Measurements from ENCODE around the gene TOPBP1. TPM values are rescaled to one million over a fixed set of nuclear protein-coding genes. Genes with fewer than 3 reads are reported as not detected.

The TOPBP1 gene
- polyA plus RNA-seq, 1 donor (not counting 4 experiments of a cell fraction or from before 2014, with no cell fraction given): 26.1 TPM

GRCh38 chr3:133699467-133699866 is 37.7 kb upstream of the TOPBP1 start:
- Histone ChIP-seq H3K36me3 (ENCODE audit: control insufficient read depth in 2 of 2, extremely low read depth in 1 of 2, insufficient read depth in 2 of 2, low read length in 2 of 2) (no peaks in the 10 kb centered on the region), H3K79me2 (ENCODE audit: control insufficient read depth, insufficient read depth, low read length) (no peaks in the 10 kb centered on the region), H3K4me1 (ENCODE audit: control insufficient read depth, extremely low read depth, insufficient read depth, low read length) (no peaks in the 10 kb centered on the region), H3K4me2 (ENCODE audit: control insufficient read depth, extremely low read depth, insufficient read depth, low read depth, low read length) (no peak overlapping the region), H3K4me3 (ENCODE audit: control insufficient read depth in 2 of 3, extremely low read depth in 1 of 3, insufficient read depth in 2 of 3, low read depth in 1 of 3, low read length in 3 of 3) (no peak overlapping the region), H3K27ac (ENCODE audit: control insufficient read depth, insufficient read depth, low read length) (no peak overlapping the region), H3K9ac (ENCODE audit: control insufficient read depth, extremely low read depth, insufficient read depth, low read length) (no peak overlapping the region), H3K27me3 (ENCODE audit: control insufficient read depth, extremely low read depth, insufficient read depth, low read length) (no peaks in the 10 kb centered on the region), H3K9me1 (ENCODE audit: control insufficient read depth, extremely low read depth, insufficient read depth, low read length) (no peaks in the 10 kb centered on the region), H4K20me1 (ENCODE audit: control insufficient read depth, extremely low read depth, insufficient read depth, low read length) (no peaks in the 10 kb centered on the region), H3K9me3 (ENCODE audit: control insufficient read depth, low read depth, low read length) (no peaks in the 10 kb centered on the region), H2AFZ (ENCODE audit: control insufficient read depth, low read length) (no peak overlapping the region)
- dilution Hi-C loops (cut with MboI; ENCODE audit: extremely low pct_ligation_motif_present, low sequenced_read_pairs): no loop called here
- TF ChIP-seq EZH2 (IDR thresholded peaks at IDR 0.05; ENCODE audit: low read length): no peak
- TF ChIP-seq, protein P1, sequence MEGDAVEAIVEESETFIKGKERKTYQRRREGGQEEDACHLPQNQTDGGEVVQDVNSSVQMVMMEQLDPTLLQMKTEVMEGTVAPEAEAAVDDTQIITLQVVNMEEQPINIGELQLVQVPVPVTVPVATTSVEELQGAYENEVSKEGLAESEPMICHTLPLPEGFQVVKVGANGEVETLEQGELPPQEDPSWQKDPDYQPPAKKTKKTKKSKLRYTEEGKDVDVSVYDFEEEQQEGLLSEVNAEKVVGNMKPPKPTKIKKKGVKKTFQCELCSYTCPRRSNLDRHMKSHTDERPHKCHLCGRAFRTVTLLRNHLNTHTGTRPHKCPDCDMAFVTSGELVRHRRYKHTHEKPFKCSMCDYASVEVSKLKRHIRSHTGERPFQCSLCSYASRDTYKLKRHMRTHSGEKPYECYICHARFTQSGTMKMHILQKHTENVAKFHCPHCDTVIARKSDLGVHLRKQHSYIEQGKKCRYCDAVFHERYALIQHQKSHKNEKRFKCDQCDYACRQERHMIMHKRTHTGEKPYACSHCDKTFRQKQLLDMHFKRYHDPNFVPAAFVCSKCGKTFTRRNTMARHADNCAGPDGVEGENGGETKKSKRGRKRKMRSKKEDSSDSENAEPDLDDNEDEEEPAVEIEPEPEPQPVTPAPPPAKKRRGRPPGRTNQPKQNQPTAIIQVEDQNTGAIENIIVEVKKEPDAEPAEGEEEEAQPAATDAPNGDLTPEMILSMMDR (optimal IDR thresholded peaks at IDR 0.05 in 1 of 3, IDR thresholded peaks at IDR 0.05 in 1 of 3, conservative IDR thresholded peaks at IDR 0.05 in 1 of 3; ENCODE audit: extremely low read depth in 1 of 3, insufficient read depth in 2 of 3, low read length in 3 of 3): no peak
- FAIRE-seq: no peak
- DNase-seq (ENCODE audit: low read depth, low spot score): no peak

GRCh38 chr3:133697960-133698359 is 36.2 kb upstream of the TOPBP1 start:
- FAIRE-seq (no peak), DNase-seq (ENCODE audit: low read depth, low spot score) (no peak)
- Histone ChIP-seq H3K9ac (ENCODE audit: control insufficient read depth, extremely low read depth, insufficient read depth, low read length) (no peak overlapping the region), H3K79me2 (ENCODE audit: control insufficient read depth, insufficient read depth, low read length) (no peaks in the 10 kb centered on the region), H3K27me3 (ENCODE audit: control insufficient read depth, extremely low read depth, insufficient read depth, low read length) (no peaks in the 10 kb centered on the region), H2AFZ (ENCODE audit: control insufficient read depth, low read length) (no peak overlapping the region), H3K4me1 (ENCODE audit: control insufficient read depth, extremely low read depth, insufficient read depth, low read length) (no peaks in the 10 kb centered on the region), H3K9me3 (ENCODE audit: control insufficient read depth, low read depth, low read length) (no peaks in the 10 kb centered on the region), H3K4me2 (ENCODE audit: control insufficient read depth, extremely low read depth, insufficient read depth, low read depth, low read length) (no peak overlapping the region), H3K36me3 (ENCODE audit: control insufficient read depth in 2 of 2, extremely low read depth in 1 of 2, insufficient read depth in 2 of 2, low read length in 2 of 2) (no peaks in the 10 kb centered on the region), H3K27ac (ENCODE audit: control insufficient read depth, insufficient read depth, low read length) (no peak overlapping the region), H4K20me1 (ENCODE audit: control insufficient read depth, extremely low read depth, insufficient read depth, low read length) (no peaks in the 10 kb centered on the region), H3K9me1 (ENCODE audit: control insufficient read depth, extremely low read depth, insufficient read depth, low read length) (no peaks in the 10 kb centered on the region), H3K4me3 (ENCODE audit: control insufficient read depth in 2 of 3, extremely low read depth in 1 of 3, insufficient read depth in 2 of 3, low read depth in 1 of 3, low read length in 3 of 3) (no peak overlapping the region)
- dilution Hi-C loops (cut with MboI; ENCODE audit: extremely low pct_ligation_motif_present, low sequenced_read_pairs): no loop called here
- TF ChIP-seq EZH2 (IDR thresholded peaks at IDR 0.05; ENCODE audit: low read length): no peak
- TF ChIP-seq, protein P1 (optimal IDR thresholded peaks at IDR 0.05 in 1 of 3, IDR thresholded peaks at IDR 0.05 in 1 of 3, conservative IDR thresholded peaks at IDR 0.05 in 1 of 3; ENCODE audit: extremely low read depth in 1 of 3, insufficient read depth in 2 of 3, low read length in 3 of 3): no peak
